C1 segment of cervical spinal cord (tissue), 14 donors: Measurements from ENCODE around the gene MYRF.

Source experiments
- DNase-seq, 14 donors: peaks; one replicate each; lab custom pipeline; 2025; lab: John Stamatoyannopoulos, UW

MYRF gene

GRCh38 chr11:61757213-61757862 lies 4.9 kb downstream of the MYRF start:
- peak in 2 of 14 donors; percentile 20 to 41 for DNase-seq

GRCh38 chr11:61760946-61761345 lies 8.5 kb downstream of the MYRF start:
- peak in 12 of 14 donors; percentile 31 to 92 (median 80) for DNase-seq

GRCh38 chr11:61761440-61762222 lies 9.2 kb downstream of the MYRF start:
- no peak for DNase-seq

GRCh38 chr11:61762223-61762615 lies 9.8 kb downstream of the MYRF start:
- DNase-seq: no peak

GRCh38 chr11:61762798-61763197 lies 10.4 kb downstream of the MYRF start:
- DNase-seq: no peak

GRCh38 chr11:61763930-61764605 lies 11.6 kb downstream of the MYRF start:
- no peak for DNase-seq

- no peak for DNase-seq
Measured at GRCh38 chr11:61764606-61765260, 12.3 kb downstream of the MYRF start.

- no peak for DNase-seq
Measured at GRCh38 chr11:61765550-61766253, 13.3 kb downstream of the MYRF start.

GRCh38 chr11:61766353-61766841 lies 14.0 kb downstream of the MYRF start:
- DNase-seq: no peak

GRCh38 chr11:61768376-61769076 lies 16.1 kb downstream of the MYRF start:
- no peak for DNase-seq

GRCh38 chr11:61769169-61769920 lies 16.9 kb downstream of the MYRF start:
- no peak for DNase-seq

- no peak for DNase-seq
Measured at GRCh38 chr11:61769946-61770683, 17.7 kb downstream of the MYRF start.

- DNase-seq: no peak
Measured at GRCh38 chr11:61771195-61771894, 18.9 kb downstream of the MYRF start.

- DNase-seq: no peak
Measured at GRCh38 chr11:61771985-61772455, 19.6 kb downstream of the MYRF start.

GRCh38 chr11:61773356-61773755 lies 20.9 kb downstream of the MYRF start:
- no peak for DNase-seq

- DNase-seq: no peak
Measured at GRCh38 chr11:61773809-61774208, 21.4 kb downstream of the MYRF start.

- no peak for DNase-seq
Measured at GRCh38 chr11:61774411-61774810, 22.0 kb downstream of the MYRF start.

- DNase-seq: no peak
Measured at GRCh38 chr11:61775106-61775505, 22.7 kb downstream of the MYRF start.
